Naive thymus-derived CD4-positive, alpha-beta T cell (primary cell): ENCODE results near the gene SNRNP27. TPM values are rescaled to one million over a fixed set of nuclear protein-coding genes. Genes with fewer than 3 reads are reported as not detected.
A peak's percentile ranks its signal among the peaks of the same experiment; 100 is the strongest.

Source experiments
- ATAC-seq: fragments of 150-1000 bp; cut with Tn5 transposase; 2 replicates; pipeline ENCODE4 v1.10.0; 2021; ENCODE audit warnings: mild to moderate bottlenecking, moderate library complexity
- CTCF ChIA-PET: fragments of 350-600 bp; sonication (Branson Sonifier 250); formaldehyde crosslinking; loops from one replicate; lab custom pipeline; 2021; ENCODE audit warnings: antibody characterized with exemption; lab: Charles Lee
- POLR2A ChIA-PET: fragments of 350-600 bp; sonication (Branson Sonifier 250); formaldehyde crosslinking; loops from one replicate; lab custom pipeline; 2021; ENCODE audit warnings: antibody characterized with exemption, inconsistent platforms; lab: Charles Lee
- DNase-seq, 9 donors: peaks; one replicate each; pipeline versions ENCODE4 v3.0.0 to v3.0.0-alpha.2; 2020 to 2022; ENCODE audit warnings: mixed read lengths in 1 of 9
- H3K27ac ChIP-seq: one replicate; pipeline ENCODE4 v1.7.0; 2013; ENCODE audit warnings: mild to moderate bottlenecking, low read depth, low read length, moderate library complexity
- H3K27me3 ChIP-seq, 2 donors: one replicate each; pipeline ENCODE4 v1.7.0; 2013; ENCODE audit warnings: low read length in 2 of 2, mild to moderate bottlenecking in 2 of 2, moderate library complexity in 2 of 2; ENCODE audit not compliant: control insufficient read depth in 2 of 2, insufficient read depth in 2 of 2
- H3K36me3 ChIP-seq, 3 experiments: 1 replicate in 2 of 3; 2 replicates in 1 of 3; pipeline ENCODE4 v1.7.0; 2013; ENCODE audit warnings: low read length in 3 of 3, mild to moderate bottlenecking in 3 of 3, moderate library complexity in 1 of 3; ENCODE audit not compliant: insufficient read depth in 3 of 3, control insufficient read depth in 2 of 3
- H3K4me1 ChIP-seq, 2 donors: one replicate each; pipeline ENCODE4 v1.7.0; 2013; ENCODE audit warnings: low read length in 2 of 2, mild to moderate bottlenecking in 2 of 2, moderate library complexity in 1 of 2; ENCODE audit not compliant: control insufficient read depth in 2 of 2, insufficient read depth in 2 of 2
- H3K4me3 ChIP-seq: 2 replicates; pipeline ENCODE4 v1.7.0; 2013; ENCODE audit warnings: mild to moderate bottlenecking, low read length
- H3K9me3 ChIP-seq, 3 experiments: 1 replicate in 2 of 3; 2 replicates in 1 of 3; pipeline ENCODE4 v1.7.0; 2013; ENCODE audit warnings: low read length in 3 of 3; ENCODE audit not compliant: control insufficient read depth in 2 of 3
- H3K27ac Mint-ChIP-seq, 9 donors: one replicate each; pipeline ENCODE4 v1.8.0; 2020 to 2022; ENCODE audit warnings: mixed read lengths in 9 of 9, mild to moderate bottlenecking in 8 of 9, moderate library complexity in 5 of 9, inconsistent platforms in 2 of 9
- H3K27me3 Mint-ChIP-seq, 5 donors: one replicate each; pipeline ENCODE4 v1.8.0; 2021 to 2022; ENCODE audit warnings: mixed read lengths in 5 of 5, mild to moderate bottlenecking in 1 of 5
- H3K36me3 Mint-ChIP-seq, 5 donors: one replicate each; pipeline ENCODE4 v1.8.0; 2020 to 2022; ENCODE audit warnings: mixed read lengths in 5 of 5, mild to moderate bottlenecking in 3 of 5, inconsistent platforms in 1 of 5
- H3K4me1 Mint-ChIP-seq, 7 donors: one replicate each; pipeline ENCODE4 v1.8.0; 2020 to 2022; ENCODE audit warnings: mixed read lengths in 7 of 7, mild to moderate bottlenecking in 3 of 7, inconsistent platforms in 1 of 7
- H3K4me3 Mint-ChIP-seq, 10 donors: one replicate each; pipeline ENCODE4 v1.8.0; 2020 to 2022; ENCODE audit warnings: mild to moderate bottlenecking in 10 of 10, mixed read lengths in 10 of 10, moderate library complexity in 6 of 10, inconsistent platforms in 2 of 10
- H3K9me3 Mint-ChIP-seq, 11 donors: one replicate each; pipeline ENCODE4 v1.8.0; 2020 to 2022; ENCODE audit warnings: mixed read lengths in 11 of 11, mild to moderate bottlenecking in 4 of 11, inconsistent platforms in 1 of 11, moderate library complexity in 1 of 11
- intact Hi-C, 2 donors: fragments of 100-400 bp; cut with micrococcal nuclease; formaldehyde crosslinking; loops; one replicate each; pipeline ENCODE4 v1.15.1; 2023
- polyA plus RNA-seq, 2 donors: library from polyadenylated mRNA; unstranded; fragments of 300-500 nt; fragmentation: Illumina TruSeq; gene quantifications; one replicate each; pipeline ENCODE4 v1.2.3, GENCODE V29; 2021
- total RNA-seq, 6 experiments: library from RNA in 5 of 6; stranded (reverse) in 5 of 6; gene quantifications; 1 replicate in 5 of 6; 2 replicates in 1 of 6; pipeline ENCODE4 v1.2.3 and lab custom pipeline; 2021 to 2026

SNRNP27 gene
- total and polyA plus RNA-seq, 7 experiments from 2014 or later: 32.5 to 58.4 (median 51.8) TPM

DNA sequence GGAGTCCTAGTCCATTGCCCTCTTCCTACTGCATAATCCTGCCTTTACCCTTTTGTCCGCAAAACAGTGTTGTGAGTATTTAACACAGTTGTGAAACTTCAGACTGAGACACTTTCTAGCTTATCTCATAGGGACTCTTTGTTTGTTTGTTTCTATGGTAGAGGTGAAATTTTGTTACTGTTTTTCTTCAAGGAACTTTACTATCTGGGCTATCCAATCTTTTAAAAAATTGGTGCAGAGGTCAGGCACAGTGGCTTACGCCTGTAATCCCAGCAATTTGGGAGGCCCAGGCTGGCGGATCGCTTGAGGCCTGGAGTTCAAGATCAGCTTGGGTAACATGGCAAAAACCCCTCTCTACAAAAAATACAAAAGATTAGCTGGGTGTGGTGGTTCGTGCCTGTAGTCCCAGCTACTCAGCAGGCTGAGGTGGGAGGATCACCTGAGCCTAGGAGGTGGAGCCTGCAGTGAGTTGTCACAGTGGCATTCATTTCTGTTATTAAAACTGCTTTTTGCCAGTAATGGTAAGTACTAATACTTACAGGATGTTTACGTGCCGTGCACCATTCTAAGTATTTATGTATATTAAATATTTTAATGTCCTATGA lies 45.5 kb upstream of the SNRNP27 start:
- H3K9me3 Mint-ChIP-seq: no peaks in the 10 kb centered on the region
- H3K36me3 Mint-ChIP-seq: peaks cover 0 to 40% (median 22%) of the 10 kb centered on the region in 5 donors
- Histone ChIP-seq H3K36me3 (peaks cover 10 to 59% (median 10%) of the 10 kb centered on the region in 3 experiments), H3K27me3 (no peaks in the 10 kb centered on the region), H3K9me3 (no peaks in the 10 kb centered on the region), H3K4me1 (no peaks in the 10 kb centered on the region), H3K27ac (no peak overlapping the region), H3K4me3 (no peak overlapping the region)
- no peak overlapping the region for H3K4me3 Mint-ChIP-seq
- no peaks in the 10 kb centered on the region for H3K4me1 Mint-ChIP-seq
- intact Hi-C loops: no loop called here
- CTCF ChIA-PET: interaction anchor here (0.7 to 1.0 kb wide), 2 partner anchors 12 to 159 kb away, joined by 3 to 4 read pairs; no protein-coding TSS in a partner anchor
- H3K27me3 Mint-ChIP-seq: no peaks in the 10 kb centered on the region
- POLR2A ChIA-PET: no interaction called here
- H3K27ac Mint-ChIP-seq: peak overlapping the region in 1 of 9 donors; percentile 51
- ATAC-seq (no peak), DNase-seq (no peak)

DNA sequence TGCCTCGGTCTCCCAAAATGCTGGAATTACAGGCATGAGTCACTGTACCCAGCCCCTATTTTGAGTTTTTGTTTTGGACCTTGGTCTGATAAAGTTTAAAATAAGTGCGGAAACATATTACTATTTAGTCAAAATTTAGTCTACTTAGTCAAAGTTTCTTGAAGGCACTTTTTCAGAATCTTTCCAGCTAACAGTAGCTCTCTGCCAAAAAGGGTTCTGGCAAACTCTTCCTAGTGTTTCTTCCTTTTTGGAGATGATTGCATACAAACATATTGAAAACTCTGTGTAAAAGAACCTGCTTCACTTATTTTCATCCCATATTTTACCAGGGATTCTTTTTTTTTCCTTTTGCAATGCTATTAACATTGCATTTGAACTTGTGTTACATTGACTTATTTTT lies 35.5 kb upstream of the SNRNP27 start:
- H3K4me3 ChIP-seq: no peak overlapping the region
- Mint-ChIP-seq H3K27ac (peak overlapping the region in 1 of 9 donors; percentile 41), H3K36me3 (peaks cover 0 to 22% (median 10%) of the 10 kb centered on the region in 5 donors), H3K27me3 (no peaks in the 10 kb centered on the region), H3K9me3 (no peaks in the 10 kb centered on the region), H3K4me3 (no peak overlapping the region), H3K4me1 (peaks cover 0 to 6% (median 0%) of the 10 kb centered on the region in 7 donors)
- H3K4me1 ChIP-seq: no peaks in the 10 kb centered on the region
- no peak overlapping the region for H3K27ac ChIP-seq
- DNase-seq (no peak), ATAC-seq (no peak)
- H3K9me3 ChIP-seq: no peaks in the 10 kb centered on the region
- POLR2A ChIA-PET: no interaction called here
- no peaks in the 10 kb centered on the region for H3K27me3 ChIP-seq
- CTCF ChIA-PET: no interaction called here
- H3K36me3 ChIP-seq: peaks cover 0 to 21% (median 2%) of the 10 kb centered on the region in 3 experiments
- intact Hi-C loops: no loop called here

DNA sequence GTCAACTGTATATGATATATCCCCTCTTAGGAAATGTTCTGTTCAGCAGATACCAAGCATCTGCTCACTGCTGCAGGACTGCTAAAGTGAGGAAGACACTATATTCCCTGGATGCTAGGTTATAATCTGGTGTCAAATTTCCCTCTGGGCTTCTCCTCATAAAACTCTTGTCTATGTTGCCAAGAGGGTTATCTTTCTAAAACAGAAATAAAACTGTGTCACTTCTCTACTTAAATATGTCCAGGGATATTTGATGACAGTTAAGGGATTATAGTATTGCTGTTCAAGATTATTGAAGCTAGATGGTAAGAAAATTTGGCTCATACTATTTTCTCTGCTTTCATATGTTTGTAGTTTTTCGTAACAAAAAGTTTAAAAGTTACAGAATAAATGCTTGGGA lies 30.5 kb upstream of the SNRNP27 start:
- ChIA-PET CTCF (no interaction called here), POLR2A (no interaction called here)
- Mint-ChIP-seq H3K4me3 (no peak overlapping the region), H3K9me3 (no peaks in the 10 kb centered on the region), H3K36me3 (peaks cover 11 to 28% (median 14%) of the 10 kb centered on the region in 5 donors), H3K27me3 (no peaks in the 10 kb centered on the region), H3K27ac (no peak overlapping the region), H3K4me1 (peaks cover 0 to 3% (median 0%) of the 10 kb centered on the region in 7 donors)
- H3K4me1 ChIP-seq: no peaks in the 10 kb centered on the region
- ATAC-seq (no peak), DNase-seq (no peak)
- H3K27ac ChIP-seq: no peak overlapping the region
- no peaks in the 10 kb centered on the region for H3K27me3 ChIP-seq
- intact Hi-C loops: no loop called here
- no peaks in the 10 kb centered on the region for H3K9me3 ChIP-seq
- H3K36me3 ChIP-seq: peaks cover 0 to 36% (median 6%) of the 10 kb centered on the region in 3 experiments
- H3K4me3 ChIP-seq: no peak overlapping the region

DNA sequence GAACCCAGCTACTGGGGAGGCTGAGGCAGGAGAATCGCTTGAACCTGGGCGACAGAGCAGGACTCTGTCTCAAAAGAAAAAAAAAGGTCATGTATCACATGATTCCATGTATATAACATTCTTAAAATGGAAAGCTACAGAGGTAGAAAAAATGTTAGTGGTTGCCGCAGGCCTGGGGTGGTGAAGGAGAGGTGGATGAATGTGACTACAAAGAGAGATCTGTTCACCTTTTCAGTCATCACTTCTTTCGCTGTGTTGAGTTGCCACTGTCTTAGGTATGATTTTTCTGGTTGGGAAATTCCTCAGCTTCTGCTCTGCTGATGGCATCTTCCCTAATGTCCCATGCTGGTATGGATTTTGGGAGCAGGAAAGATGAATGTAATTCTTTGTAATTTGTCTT lies 5.3 kb upstream of the SNRNP27 start:
- Histone ChIP-seq H3K27ac (no peak overlapping the region), H3K4me3 (no peak overlapping the region), H3K27me3 (no peaks in the 10 kb centered on the region), H3K4me1 (peaks cover 3% of the 10 kb centered on the region in 2 donors), H3K9me3 (no peaks in the 10 kb centered on the region), H3K36me3 (no peaks in the 10 kb centered on the region)
- peaks cover 0 to 8% (median 7%) of the 10 kb centered on the region in 7 donors for H3K4me1 Mint-ChIP-seq
- peaks cover 0 to 7% (median 0%) of the 10 kb centered on the region in 11 donors for H3K9me3 Mint-ChIP-seq
- H3K4me3 Mint-ChIP-seq: no peak overlapping the region
- ATAC-seq (no peak), DNase-seq (no peak)
- H3K27me3 Mint-ChIP-seq: no peaks in the 10 kb centered on the region
- ChIA-PET POLR2A (interaction anchor here (0.8 kb wide), 1 partner anchor 37 kb away, joined by 3 read pairs; no protein-coding TSS in a partner anchor), CTCF (no interaction called here)
- peaks cover 0 to 8% (median 0%) of the 10 kb centered on the region in 5 donors for H3K36me3 Mint-ChIP-seq
- intact Hi-C loops: no loop called here
- no peak overlapping the region for H3K27ac Mint-ChIP-seq

DNA sequence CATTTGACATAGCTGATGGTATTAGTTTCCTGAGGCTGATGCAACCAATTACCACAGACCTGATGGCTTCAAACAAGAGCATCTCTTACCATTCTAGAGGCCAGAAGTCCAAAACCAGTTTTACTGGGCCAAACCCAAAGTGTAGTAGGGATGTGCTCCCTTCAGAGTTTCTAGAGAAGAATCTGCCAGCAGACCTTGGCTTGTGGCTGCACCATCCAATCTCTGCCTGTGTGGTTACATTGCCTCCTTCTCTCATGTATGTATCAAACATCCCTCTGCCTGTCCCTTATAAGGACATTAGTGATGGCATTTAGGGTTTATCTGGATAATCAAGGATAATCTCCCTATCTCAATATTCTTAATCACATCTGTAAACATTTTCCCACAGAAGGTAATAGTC lies 4.5 kb upstream of the SNRNP27 start:
- ATAC-seq (no peak), DNase-seq (no peak)
- intact Hi-C loops: no loop called here
- no peak overlapping the region for H3K27ac Mint-ChIP-seq
- no peak overlapping the region for H3K4me3 Mint-ChIP-seq
- H3K36me3 Mint-ChIP-seq: peaks cover 0 to 8% (median 0%) of the 10 kb centered on the region in 5 donors
- ChIA-PET CTCF (no interaction called here), POLR2A (interaction anchor here (0.6 kb wide), 1 partner anchor 7 kb away, joined by 4 read pairs; no protein-coding TSS in a partner anchor)
- H3K27ac ChIP-seq: no peak overlapping the region
- peaks cover 0 to 4% (median 0%) of the 10 kb centered on the region in 3 experiments for H3K36me3 ChIP-seq
- peaks cover 0 to 7% (median 0%) of the 10 kb centered on the region in 11 donors for H3K9me3 Mint-ChIP-seq
- H3K4me3 ChIP-seq: no peak overlapping the region
- H3K9me3 ChIP-seq: no peaks in the 10 kb centered on the region
- H3K4me1 Mint-ChIP-seq: peaks cover 0 to 16% (median 13%) of the 10 kb centered on the region in 7 donors
- no peaks in the 10 kb centered on the region for H3K27me3 ChIP-seq
- H3K4me1 ChIP-seq: peaks cover 4 to 5% of the 10 kb centered on the region in 2 donors
- no peaks in the 10 kb centered on the region for H3K27me3 Mint-ChIP-seq

DNA sequence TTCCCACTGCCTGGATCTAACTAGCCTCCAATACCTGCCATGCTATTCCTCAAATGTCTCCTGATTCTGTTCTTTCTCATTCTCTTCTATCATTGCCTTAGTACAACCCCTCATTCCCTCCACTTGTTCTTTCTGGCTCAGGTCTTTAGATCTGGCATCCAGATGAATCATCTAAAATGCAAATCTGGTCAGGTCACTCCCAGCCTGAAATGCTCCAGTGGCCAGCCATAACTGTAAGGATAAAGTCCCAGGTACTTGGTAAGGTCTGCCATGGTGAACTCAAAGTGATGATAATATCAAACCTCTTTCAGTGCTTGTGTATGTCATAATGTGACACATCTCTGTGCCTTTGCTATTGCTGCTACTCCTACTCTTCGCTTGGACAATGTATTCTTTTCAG lies 2.9 kb upstream of the SNRNP27 start:
- Histone ChIP-seq H3K27ac (no peak overlapping the region), H3K4me1 (peaks cover 12 to 17% of the 10 kb centered on the region in 2 donors), H3K36me3 (peaks cover 0 to 13% (median 0%) of the 10 kb centered on the region in 3 experiments), H3K27me3 (no peaks in the 10 kb centered on the region), H3K9me3 (no peaks in the 10 kb centered on the region), H3K4me3 (no peak overlapping the region)
- H3K27ac Mint-ChIP-seq: no peak overlapping the region
- H3K4me1 Mint-ChIP-seq: peaks cover 8 to 30% (median 19%) of the 10 kb centered on the region in 7 donors
- H3K4me3 Mint-ChIP-seq: no peak overlapping the region
- peaks cover 0 to 10% (median 0%) of the 10 kb centered on the region in 5 donors for H3K36me3 Mint-ChIP-seq
- H3K27me3 Mint-ChIP-seq: no peaks in the 10 kb centered on the region
- no peak for DNase-seq
- no peak for ATAC-seq
- peaks cover 0 to 7% (median 0%) of the 10 kb centered on the region in 11 donors for H3K9me3 Mint-ChIP-seq
- POLR2A ChIA-PET: interaction anchor here (0.9 kb wide), 1 partner anchor 23 kb away, joined by 3 read pairs; no protein-coding TSS in a partner anchor
- CTCF ChIA-PET: no interaction called here
- intact Hi-C loops: loop anchor here in 1 of 2 donors (5.0 kb wide), 3 partner anchors 59 to 401 kb away; partner anchors contain the start of gene SNRPG
